HL-60 (cell line): ENCODE measurements around the gene CPSF3.
"Not testable (repeated sequence)": the region's sequence is repeated elsewhere in the genome, so short reads cannot be mapped to it uniquely, and the experiment has no call there.

Source experiments
- DNase-seq, 2 experiments: peaks; one replicate each; pipeline ENCODE4 v3.0.0-alpha.2; 2010 to 2020; ENCODE audit warnings: low read depth in 1 of 2, low spot score in 1 of 2
- H3K27ac ChIP-seq: fragments of 250-450 bp; sonication (Bioruptor Pico); replicated peaks from 2 replicates; pipeline ENCODE4 v1.5.1; 2020; ENCODE audit warnings: mild to moderate bottlenecking, moderate library complexity
- H3K27me3 ChIP-seq: fragments of 250-450 bp; sonication (Bioruptor Pico); 2 replicates; pipeline ENCODE4 v1.5.1; 2021; ENCODE audit warnings: mild to moderate bottlenecking, moderate library complexity; ENCODE audit not compliant: insufficient read depth, poor library complexity, severe bottlenecking
- H3K4me3 ChIP-seq: replicated peaks from 2 replicates; pipeline ENCODE4 v1.5.1; 2011; ENCODE audit warnings: mild to moderate bottlenecking, control low read depth, low read length; ENCODE audit not compliant: insufficient read depth
- CTCF ChIP-seq: IDR thresholded peaks from one replicate; pipeline ENCODE4 v1.5.1; 2011; ENCODE audit warnings: low read length, control low read depth, inconsistent platforms; ENCODE audit not compliant: insufficient read depth
- GABPA ChIP-seq: IDR thresholded peaks from 2 replicates; pipeline ENCODE4 v1.6.1; 2012; ENCODE audit warnings: low read depth
- POLR2AphosphoS5 ChIP-seq: IDR thresholded peaks from 2 replicates; pipeline ENCODE4 v1.6.1; 2012; ENCODE audit warnings: low read depth
- REST ChIP-seq: IDR thresholded peaks from 2 replicates; pipeline ENCODE4 v1.6.1; 2012; ENCODE audit warnings: low read depth; ENCODE audit not compliant: insufficient replicate concordance
- SPI1 ChIP-seq: IDR thresholded peaks from 2 replicates; pipeline ENCODE4 v1.6.1; 2012; ENCODE audit warnings: low read depth, mild to moderate bottlenecking, borderline replicate concordance

CPSF3 gene

GRCh38 chr2:9392898-9393765 lies 30.3 kb upstream of the CPSF3 start:
- no peak overlapping the region for H3K4me3 ChIP-seq
- no peak overlapping the region for H3K27ac ChIP-seq
- no peak for DNase-seq
- H3K27me3 ChIP-seq: no peaks in the 10 kb centered on the region
- TF ChIP-seq REST (no peak), POLR2AphosphoS5 (no peak), CTCF (no peak), GABPA (no peak), SPI1 (no peak)

DNA sequence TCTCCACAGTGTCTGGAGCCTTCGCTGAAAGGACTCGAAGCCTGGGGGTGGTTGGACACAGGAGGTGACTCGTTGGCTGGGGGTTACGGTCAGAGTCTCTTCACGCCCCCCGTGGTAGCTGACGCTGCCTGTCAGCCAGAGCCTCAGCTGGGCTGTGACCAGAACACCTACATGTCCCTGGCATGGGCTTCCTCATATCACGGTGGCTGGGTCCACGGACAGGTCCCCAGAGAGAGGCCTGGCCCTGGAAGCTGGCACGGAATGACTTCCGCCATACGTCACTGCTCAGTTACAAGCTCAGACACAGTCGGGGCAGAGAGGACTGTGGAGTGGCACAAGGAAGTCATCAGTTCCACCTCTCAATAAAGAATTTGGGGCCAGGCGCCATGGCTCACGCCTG lies 28.6 kb upstream of the CPSF3 start:
- TF ChIP-seq POLR2AphosphoS5 (no peak), SPI1 (no peak), CTCF (no peak), REST (no peak), GABPA (no peak)
- DNase-seq: no peak
- Histone ChIP-seq H3K27ac (no peak overlapping the region), H3K27me3 (no peaks in the 10 kb centered on the region), H3K4me3 (no peak overlapping the region)

- no peaks in the 10 kb centered on the region for H3K27me3 ChIP-seq
- DNase-seq: no peak
- no peak for TF ChIP-seq POLR2AphosphoS5
- no peak for TF ChIP-seq SPI1
- no peak for TF ChIP-seq GABPA
- no peak for TF ChIP-seq CTCF
- no peak for TF ChIP-seq REST
- H3K4me3 ChIP-seq: no peak overlapping the region
- H3K27ac ChIP-seq: no peak overlapping the region
Observed at GRCh38 chr2:9397201-9397600, 26.3 kb upstream of the CPSF3 start.

- not testable (repeated sequence) for DNase-seq, H3K27ac ChIP-seq, H3K27me3 ChIP-seq, H3K4me3 ChIP-seq
Observed at GRCh38 chr2:9398251-9398650, 25.2 kb upstream of the CPSF3 start.
